Upper lobe of left lung (tissue), 6 donors: ENCODE measurements around the gene PIGN. TPM values are rescaled to one million over a fixed set of nuclear protein-coding genes. Genes with fewer than 3 reads are reported as not detected.
"Not testable (repeated sequence)": the region's sequence is repeated elsewhere in the genome, so short reads cannot be mapped to it uniquely, and the experiment has no call there.

Source experiments
- ATAC-seq, 2 donors: fragments of 200-7000 bp; cut with Tn5 transposase; one replicate each; pipeline ENCODE4 v1.9.1; 2022; ENCODE audit warnings: mild to moderate bottlenecking in 2 of 2, moderate library complexity in 2 of 2; ENCODE audit not compliant: low FRiP score in 2 of 2
- DNase-seq, 2 donors: peaks; one replicate each; pipeline ENCODE4 v3.0.0-alpha.2; 2019 to 2020
- H3K27ac ChIP-seq, 4 donors: fragments of 200-600 bp; sonication (generic); one replicate each; pipeline ENCODE4 v1.5.1; 2016 to 2019
- H3K27me3 ChIP-seq, 4 donors: fragments of 200-600 bp; sonication (generic); one replicate each; pipeline ENCODE4 v1.5.1; 2017 to 2019
- H3K36me3 ChIP-seq, 4 donors: fragments of 200-600 bp; sonication (generic); one replicate each; pipeline ENCODE4 v1.5.1; 2016 to 2019
- H3K4me1 ChIP-seq, 4 donors: fragments of 200-600 bp; sonication (generic); one replicate each; pipeline ENCODE4 v1.5.1; 2018 to 2019
- H3K4me3 ChIP-seq, 4 donors: fragments of 200-600 bp; sonication (generic); one replicate each; pipeline ENCODE4 v1.5.1; 2017 to 2019; ENCODE audit warnings: mild to moderate bottlenecking in 2 of 4, moderate library complexity in 1 of 4
- H3K9me3 ChIP-seq, 4 donors: fragments of 200-600 bp; sonication (generic); one replicate each; pipeline ENCODE4 v1.5.1; 2018 to 2019
- CTCF ChIP-seq, 6 experiments: fragments of 450-650 bp in 4 of 6; fragments of 200-600 bp in 2 of 6; sonication (generic) in 2 of 6; IDR thresholded peaks; one replicate each; pipeline ENCODE4 v1.5.1; 2016 to 2019; ENCODE audit warnings: antibody characterized with exemption in 6 of 6
- EP300 ChIP-seq, 4 donors: sonication (generic); formaldehyde crosslinking; IDR thresholded peaks; one replicate each; pipeline ENCODE4 v1.5.1; 2017; ENCODE audit warnings: antibody characterized with exemption in 4 of 4, control low read depth in 2 of 4
- POLR2A ChIP-seq, 4 donors: fragments of 450-650 bp; IDR thresholded peaks; one replicate each; pipeline ENCODE4 v1.5.1; 2016 to 2017; ENCODE audit warnings: antibody characterized with exemption in 4 of 4, mild to moderate bottlenecking in 2 of 4
- POLR2AphosphoS5 ChIP-seq, 2 donors: sonication (generic); formaldehyde crosslinking; IDR thresholded peaks; one replicate each; pipeline ENCODE4 v1.5.1; 2017; ENCODE audit warnings: antibody characterized with exemption in 2 of 2
- WGBS, 2 donors: methylation state at CpG; one replicate each; pipeline ENCODE4 v1.1.5; 2017 to 2018; 5-methylcytosine and 5-hydroxymethylcytosine counted together
- total RNA-seq, 6 donors: library from RNA; depleted of rRNA in 4 of 6; stranded (reverse); fragments of >200 nt in 4 of 6; gene quantifications; one replicate each; pipeline versions ENCODE4 v1.1.0 to v1.2.1, GENCODE V29; 2016 to 2021
- donor health status: DM: no; HTN: no; CAD: no; lungs with moderate emphysema.
- donor health status: DM: no; HTN: yes; CAD: no; lungs with severe emphysema.

PIGN gene
- total RNA-seq, 6 donors from 2014 or later: 16.9 to 36.2 (median 21.7) TPM

GRCh38 chr18:62044490-62045000, 142.3 kb downstream of the PIGN start:
- no peak for ATAC-seq
- 84 to 85% methylated on average over 2 of the region's 2 CpGs for WGBS, 2 donors
- Histone ChIP-seq H3K36me3 (peaks cover 0 to 3% (median 0%) of the 10 kb centered on the region in 4 donors), H3K27me3 (no peaks in the 10 kb centered on the region), H3K27ac (no peak overlapping the region), H3K9me3 (peaks cover 0 to 6% (median 1%) of the 10 kb centered on the region in 4 donors), H3K4me3 (no peak overlapping the region), H3K4me1 (no peaks in the 10 kb centered on the region)
- no peak for TF ChIP-seq CTCF (IDR thresholded peaks at IDR 0.05)
- no peak for TF ChIP-seq EP300 (IDR thresholded peaks at IDR 0.05)
- TF ChIP-seq POLR2A (IDR thresholded peaks at IDR 0.05): no peak
- no peak for TF ChIP-seq POLR2AphosphoS5 (IDR thresholded peaks at IDR 0.05)
- no peak for DNase-seq

GRCh38 chr18:62037989-62038778, 148.7 kb downstream of the PIGN start:
- no peak for TF ChIP-seq POLR2AphosphoS5 (IDR thresholded peaks at IDR 0.05)
- TF ChIP-seq POLR2A (IDR thresholded peaks at IDR 0.05): no peak
- TF ChIP-seq CTCF (IDR thresholded peaks at IDR 0.05): no peak
- no peak for TF ChIP-seq EP300 (IDR thresholded peaks at IDR 0.05)
- ATAC-seq (no peak), DNase-seq (no peak)
- Histone ChIP-seq H3K9me3 (no peaks in the 10 kb centered on the region), H3K4me3 (no peak overlapping the region), H3K27ac (no peak overlapping the region), H3K27me3 (no peaks in the 10 kb centered on the region), H3K36me3 (no peaks in the 10 kb centered on the region), H3K4me1 (no peaks in the 10 kb centered on the region)
- WGBS, 2 donors: 49 to 57% methylated on average over 6 of the region's 6 CpGs

GRCh38 chr18:62037012-62037742, 149.7 kb downstream of the PIGN start:
- no peak overlapping the region for H3K4me3 ChIP-seq
- 78 to 81% methylated on average over 9 to 11 of the region's 11 CpGs for WGBS, 2 donors
- no peaks in the 10 kb centered on the region for H3K27me3 ChIP-seq
- no peak for TF ChIP-seq POLR2AphosphoS5 (IDR thresholded peaks at IDR 0.05)
- no peak for TF ChIP-seq POLR2A (IDR thresholded peaks at IDR 0.05)
- TF ChIP-seq EP300 (IDR thresholded peaks at IDR 0.05): no peak
- TF ChIP-seq CTCF (IDR thresholded peaks at IDR 0.05): no peak
- no peak for DNase-seq
- H3K36me3 ChIP-seq: no peaks in the 10 kb centered on the region
- H3K9me3 ChIP-seq: no peaks in the 10 kb centered on the region
- H3K4me1 ChIP-seq: no peaks in the 10 kb centered on the region
- no peak overlapping the region for H3K27ac ChIP-seq
- ATAC-seq: peak in 1 of 2 donors; percentile 45

- ATAC-seq, H3K9me3 ChIP-seq, H3K27ac ChIP-seq, H3K36me3 ChIP-seq, DNase-seq, H3K4me3 ChIP-seq, H3K4me1 ChIP-seq, H3K27me3 ChIP-seq: not testable (repeated sequence)
- WGBS, 2 donors: 90 to 95% methylated on average over 3 of the region's 3 CpGs
Measured at GRCh38 chr18:62034286-62034685, 152.6 kb downstream of the PIGN start.

- DNase-seq (no peak), ATAC-seq (no peak)
- Histone ChIP-seq H3K27me3 (no peaks in the 10 kb centered on the region), H3K4me3 (no peak overlapping the region), H3K27ac (no peak overlapping the region), H3K36me3 (no peaks in the 10 kb centered on the region), H3K4me1 (no peaks in the 10 kb centered on the region), H3K9me3 (no peaks in the 10 kb centered on the region)
- no peak for TF ChIP-seq EP300 (IDR thresholded peaks at IDR 0.05)
- no peak for TF ChIP-seq POLR2AphosphoS5 (IDR thresholded peaks at IDR 0.05)
- TF ChIP-seq POLR2A (IDR thresholded peaks at IDR 0.05): no peak
- no peak for TF ChIP-seq CTCF (IDR thresholded peaks at IDR 0.05)
Measured at GRCh38 chr18:62033756-62034155, 153.1 kb downstream of the PIGN start.
